C4-2B (cell line): Measurements from ENCODE around the gene BMERB1.

Experiments
- ZFX ChIP-seq: fragments of 450-650 bp; IDR thresholded peaks from 2 replicates; pipeline ENCODE4 v1.6.1; 2017
- TF ChIP-seq, protein P1 (sequence below): fragments of 450-650 bp; conservative IDR thresholded peaks from 2 replicates; pipeline ENCODE4 v1.5.1; 2017; ENCODE audit warnings: mild to moderate bottlenecking

DNA sequence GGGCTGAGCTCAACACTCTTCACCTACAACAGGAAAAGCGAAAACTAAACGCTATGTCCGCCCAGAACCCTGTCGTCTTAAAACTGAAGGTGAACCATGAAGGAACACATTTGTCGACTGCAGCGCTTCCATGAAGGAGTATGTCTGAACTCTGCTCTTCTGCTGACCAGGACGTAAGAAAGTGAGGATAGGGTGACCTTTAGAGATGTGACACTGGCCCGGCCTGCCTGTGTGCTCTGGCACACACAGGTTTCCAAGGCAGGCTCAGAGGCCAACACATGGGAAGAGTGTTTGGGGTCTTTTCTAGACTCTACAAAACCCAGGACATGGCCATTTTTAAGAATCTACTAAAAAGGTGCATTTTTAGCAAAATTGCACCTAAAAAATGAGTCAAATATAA lies 187.5 kb downstream of the BMERB1 start:
- TF ChIP-seq, protein P1, sequence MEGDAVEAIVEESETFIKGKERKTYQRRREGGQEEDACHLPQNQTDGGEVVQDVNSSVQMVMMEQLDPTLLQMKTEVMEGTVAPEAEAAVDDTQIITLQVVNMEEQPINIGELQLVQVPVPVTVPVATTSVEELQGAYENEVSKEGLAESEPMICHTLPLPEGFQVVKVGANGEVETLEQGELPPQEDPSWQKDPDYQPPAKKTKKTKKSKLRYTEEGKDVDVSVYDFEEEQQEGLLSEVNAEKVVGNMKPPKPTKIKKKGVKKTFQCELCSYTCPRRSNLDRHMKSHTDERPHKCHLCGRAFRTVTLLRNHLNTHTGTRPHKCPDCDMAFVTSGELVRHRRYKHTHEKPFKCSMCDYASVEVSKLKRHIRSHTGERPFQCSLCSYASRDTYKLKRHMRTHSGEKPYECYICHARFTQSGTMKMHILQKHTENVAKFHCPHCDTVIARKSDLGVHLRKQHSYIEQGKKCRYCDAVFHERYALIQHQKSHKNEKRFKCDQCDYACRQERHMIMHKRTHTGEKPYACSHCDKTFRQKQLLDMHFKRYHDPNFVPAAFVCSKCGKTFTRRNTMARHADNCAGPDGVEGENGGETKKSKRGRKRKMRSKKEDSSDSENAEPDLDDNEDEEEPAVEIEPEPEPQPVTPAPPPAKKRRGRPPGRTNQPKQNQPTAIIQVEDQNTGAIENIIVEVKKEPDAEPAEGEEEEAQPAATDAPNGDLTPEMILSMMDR = no peak
- TF ChIP-seq ZFX = no peak
